ENCODE results near the gene RHBDD1. TPM values are rescaled to one million over a fixed set of nuclear protein-coding genes. Genes with fewer than 3 reads are reported as not detected.

The RHBDD1 gene
- total and polyA plus RNA-seq, 5 donors: 9.3 to 47.3 (median 40.9) TPM

DNA sequence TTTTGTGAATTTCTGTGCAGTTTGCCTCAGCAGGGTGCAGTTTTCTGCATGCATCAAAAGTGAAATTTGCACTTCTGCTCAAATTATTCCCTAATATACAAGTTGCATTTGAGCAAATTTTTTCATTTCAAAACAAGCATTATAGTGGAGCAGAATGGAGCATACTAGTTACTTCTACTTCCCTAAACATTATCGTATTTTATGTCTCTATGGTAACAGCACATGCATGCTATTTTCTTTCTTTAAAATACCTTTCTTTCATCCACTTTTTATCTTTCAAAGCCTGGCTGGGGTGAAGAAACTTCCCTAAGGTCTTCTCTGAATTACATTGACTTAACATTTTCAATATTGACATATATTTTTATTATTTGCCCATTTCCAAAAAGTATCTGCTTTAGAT, 11.2 kb downstream of the RHBDD1 start:
- no peak overlapping the region for H3K4me3 ChIP-seq (ENCODE audit: low read length)

DNA sequence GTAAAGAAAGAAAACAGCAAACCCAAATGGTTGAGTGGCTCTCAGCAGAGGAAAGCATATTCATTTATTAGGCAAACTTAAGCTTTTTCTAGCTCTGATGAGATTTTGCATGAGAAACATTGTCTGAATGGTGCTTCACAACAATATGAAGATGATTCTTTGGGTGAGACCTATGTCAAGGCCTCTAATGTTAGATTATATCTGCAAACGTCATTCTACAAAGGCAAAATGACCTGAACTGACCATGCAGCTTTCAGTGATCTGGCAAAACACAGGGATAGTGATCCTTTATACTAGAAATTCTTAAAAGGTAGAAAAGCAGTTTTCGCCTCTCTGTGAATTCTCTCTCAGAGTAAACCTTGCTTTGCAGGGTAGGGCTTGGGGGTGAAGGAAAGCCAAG, 11.7 kb downstream of the RHBDD1 start:
- no peak for ATAC-seq
- H3K4me1 ChIP-seq (ENCODE audit: control insufficient read depth, insufficient read depth, low read length): no peaks in the 10 kb centered on the region
- intact Hi-C loops (cut with DNase I): loop anchor here in 1 of 4 donors (10.0 kb wide), 1 partner anchor 117 kb away; no protein-coding TSS in a partner anchor
- no peak overlapping the region for H3K4me3 ChIP-seq (ENCODE audit: low read length)
- H3K27ac ChIP-seq (ENCODE audit: low read length): no peak overlapping the region
- H3K27me3 ChIP-seq (ENCODE audit: control insufficient read depth, insufficient read depth): no peaks in the 10 kb centered on the region
- WGBS: 82% methylated on average over 2 of the region's 2 CpGs
- no peaks in the 10 kb centered on the region for H3K9me3 ChIP-seq (ENCODE audit: control insufficient read depth, low read length)
- DNase-seq: no peak

More for the DNA sequence above, 11.2 kb downstream of the RHBDD1 start:
- Histone ChIP-seq H3K4me1 (ENCODE audit: control insufficient read depth, insufficient read depth, low read length) (no peaks in the 10 kb centered on the region), H3K9me3 (ENCODE audit: control insufficient read depth, low read length) (no peaks in the 10 kb centered on the region), H3K27me3 (ENCODE audit: control insufficient read depth, insufficient read depth) (no peaks in the 10 kb centered on the region), H3K27ac (ENCODE audit: low read length) (no peak overlapping the region)
- intact Hi-C loops (cut with DNase I): loop anchor here in 1 of 4 donors (10.0 kb wide), 1 partner anchor 118 kb away; no protein-coding TSS in a partner anchor
- WGBS: 85% methylated on average over 1 of the region's 1 CpG
- DNase-seq: no peak
- ATAC-seq: no peak

GRCh38 chr2:226849349-226849748, 13.5 kb downstream of the RHBDD1 start:
- ATAC-seq (no peak), DNase-seq (no peak)
- no peaks in the 10 kb centered on the region for H3K4me1 ChIP-seq (ENCODE audit: control insufficient read depth, insufficient read depth, low read length)
- H3K4me3 ChIP-seq (ENCODE audit: low read length): no peak overlapping the region
- 80% methylated on average over 2 of the region's 2 CpGs for WGBS
- intact Hi-C loops (cut with DNase I): loop anchor here in 1 of 4 donors (10.0 kb wide), 1 partner anchor 115 kb away; no protein-coding TSS in a partner anchor
- H3K9me3 ChIP-seq (ENCODE audit: control insufficient read depth, low read length): no peaks in the 10 kb centered on the region
- H3K27me3 ChIP-seq (ENCODE audit: control insufficient read depth, insufficient read depth): no peaks in the 10 kb centered on the region
- no peak overlapping the region for H3K27ac ChIP-seq (ENCODE audit: low read length)

- no peak overlapping the region for H3K4me3 ChIP-seq (ENCODE audit: low read length)
- DNase-seq (no peak), ATAC-seq (no peak)
- H3K9me3 ChIP-seq (ENCODE audit: control insufficient read depth, low read length): no peaks in the 10 kb centered on the region
- WGBS: 91% methylated on average over 5 of the region's 5 CpGs
- H3K27ac ChIP-seq (ENCODE audit: low read length): no peak overlapping the region
- H3K4me1 ChIP-seq (ENCODE audit: control insufficient read depth, insufficient read depth, low read length): no peaks in the 10 kb centered on the region
- intact Hi-C loops (cut with DNase I): no loop called here
- no peaks in the 10 kb centered on the region for H3K27me3 ChIP-seq (ENCODE audit: control insufficient read depth, insufficient read depth)
Observed at GRCh38 chr2:226850024-226850423, 14.2 kb downstream of the RHBDD1 start.

DNA sequence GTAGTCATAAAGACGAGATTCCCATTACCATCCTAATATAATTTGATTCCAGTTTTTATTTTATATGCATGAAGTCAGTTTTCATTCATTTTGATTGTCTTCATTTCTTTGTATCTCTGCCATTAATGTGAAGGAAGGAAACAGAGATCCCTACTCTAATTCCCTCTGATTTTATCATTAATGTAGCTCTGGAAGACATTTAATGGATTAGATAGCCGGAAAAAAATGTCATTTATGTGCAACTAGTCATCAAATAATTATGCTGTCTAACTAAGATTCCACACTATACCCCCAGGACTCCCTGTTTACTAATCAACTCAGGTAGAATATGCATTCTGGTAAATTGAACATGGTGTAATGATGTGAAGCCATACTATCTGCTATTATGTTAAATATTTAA, 19.9 kb downstream of the RHBDD1 start:
- Histone ChIP-seq H3K9me3 (ENCODE audit: control insufficient read depth, low read length) (no peaks in the 10 kb centered on the region), H3K27ac (ENCODE audit: low read length) (no peak overlapping the region), H3K4me1 (ENCODE audit: control insufficient read depth, insufficient read depth, low read length) (no peaks in the 10 kb centered on the region), H3K27me3 (ENCODE audit: control insufficient read depth, insufficient read depth) (no peaks in the 10 kb centered on the region), H3K4me3 (ENCODE audit: low read length) (no peak overlapping the region)
- 79% methylated on average over 2 of the region's 2 CpGs for WGBS
- ATAC-seq (no peak), DNase-seq (no peak)
- intact Hi-C loops (cut with DNase I): no loop called here

- ATAC-seq (no peak), DNase-seq (no peak)
- Histone ChIP-seq H3K9me3 (ENCODE audit: control insufficient read depth, low read length) (no peaks in the 10 kb centered on the region), H3K27ac (ENCODE audit: low read length) (no peak overlapping the region), H3K4me1 (ENCODE audit: control insufficient read depth, insufficient read depth, low read length) (no peaks in the 10 kb centered on the region), H3K4me3 (ENCODE audit: low read length) (no peak overlapping the region), H3K27me3 (ENCODE audit: control insufficient read depth, insufficient read depth) (no peaks in the 10 kb centered on the region)
- intact Hi-C loops (cut with DNase I): no loop called here
Observed at GRCh38 chr2:226860087-226860486, 24.2 kb downstream of the RHBDD1 start.

DNA sequence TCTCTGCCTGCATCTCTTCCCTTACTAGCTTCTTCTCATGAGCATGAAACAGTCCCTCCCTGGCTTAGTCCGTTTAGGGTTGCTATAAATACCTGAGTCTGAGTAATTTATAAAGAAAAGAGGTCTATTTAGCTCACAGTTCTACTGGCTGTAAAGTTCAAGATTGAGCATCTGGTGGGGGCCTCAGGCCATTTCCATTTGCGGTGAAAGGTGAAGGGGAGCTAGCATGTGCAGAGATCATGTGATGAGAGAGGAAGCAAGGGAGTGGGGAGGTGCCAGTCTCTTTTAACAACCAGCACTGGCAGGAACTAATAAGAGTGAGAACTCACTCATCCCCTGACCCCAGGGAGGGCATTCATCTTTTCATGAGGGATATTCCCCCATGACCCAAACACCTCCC, 26.8 kb downstream of the RHBDD1 start:
- H3K27ac ChIP-seq (ENCODE audit: low read length): no peak overlapping the region
- H3K4me1 ChIP-seq (ENCODE audit: control insufficient read depth, insufficient read depth, low read length): no peaks in the 10 kb centered on the region
- ATAC-seq (no peak), DNase-seq (no peak)
- intact Hi-C loops (cut with DNase I): no loop called here
- 72% methylated on average over 2 of the region's 2 CpGs for WGBS
- H3K27me3 ChIP-seq (ENCODE audit: control insufficient read depth, insufficient read depth): no peaks in the 10 kb centered on the region
- H3K9me3 ChIP-seq (ENCODE audit: control insufficient read depth, low read length): no peaks in the 10 kb centered on the region
- no peak overlapping the region for H3K4me3 ChIP-seq (ENCODE audit: low read length)

DNA sequence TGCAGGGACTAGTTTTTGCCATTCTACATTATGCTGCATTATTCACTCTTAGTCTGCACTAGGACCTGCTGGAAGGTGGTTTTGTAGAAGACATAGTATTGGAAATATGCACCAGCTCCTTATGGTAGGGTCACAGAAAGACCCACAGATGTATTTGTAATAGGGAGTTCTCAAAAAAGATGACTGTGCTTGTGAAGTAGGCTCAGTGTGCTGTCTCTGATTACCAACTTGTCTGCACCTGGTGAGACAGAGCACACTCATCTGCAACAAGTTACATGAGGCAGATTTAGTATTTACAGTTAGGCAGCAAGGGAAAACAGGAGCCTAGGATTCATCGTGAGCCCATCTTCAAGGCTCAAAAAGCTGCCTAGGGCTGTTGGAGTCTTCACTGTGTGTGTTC, 29.4 kb downstream of the RHBDD1 start:
- WGBS: 89% methylated on average over 1 of the region's 1 CpG
- no peak overlapping the region for H3K27ac ChIP-seq (ENCODE audit: low read length)
- intact Hi-C loops (cut with DNase I): no loop called here
- DNase-seq (no peak), ATAC-seq (no peak)
- no peaks in the 10 kb centered on the region for H3K27me3 ChIP-seq (ENCODE audit: control insufficient read depth, insufficient read depth)
- H3K4me1 ChIP-seq (ENCODE audit: control insufficient read depth, insufficient read depth, low read length): no peaks in the 10 kb centered on the region
- H3K4me3 ChIP-seq (ENCODE audit: low read length): no peak overlapping the region
- no peaks in the 10 kb centered on the region for H3K9me3 ChIP-seq (ENCODE audit: control insufficient read depth, low read length)

DNA sequence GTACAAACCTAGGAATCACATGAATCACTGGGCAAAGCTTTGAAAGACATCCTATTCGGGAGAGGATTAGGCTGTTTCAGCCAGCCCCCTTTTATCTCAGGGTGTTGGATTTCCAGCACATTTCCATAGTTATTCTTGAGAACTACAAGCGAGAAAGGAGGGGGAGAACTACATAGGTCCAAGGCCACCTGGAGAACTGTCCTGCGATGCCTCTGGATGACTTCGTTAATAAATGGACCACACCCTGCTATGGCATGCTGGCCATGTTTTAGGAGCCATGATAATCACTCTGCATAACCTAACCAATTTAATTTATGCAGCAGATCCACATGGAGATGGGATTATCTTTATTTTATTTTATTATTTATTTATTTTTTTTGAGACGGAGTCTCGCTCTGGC, 29.9 kb downstream of the RHBDD1 start:
- no peak for DNase-seq
- no peak for ATAC-seq
- H3K4me1 ChIP-seq (ENCODE audit: control insufficient read depth, insufficient read depth, low read length): no peaks in the 10 kb centered on the region
- WGBS: 93% methylated on average over 6 of the region's 6 CpGs
- no peak overlapping the region for H3K27ac ChIP-seq (ENCODE audit: low read length)
- intact Hi-C loops (cut with DNase I): no loop called here
- no peak overlapping the region for H3K4me3 ChIP-seq (ENCODE audit: low read length)
- H3K9me3 ChIP-seq (ENCODE audit: control insufficient read depth, low read length): no peaks in the 10 kb centered on the region
- no peaks in the 10 kb centered on the region for H3K27me3 ChIP-seq (ENCODE audit: control insufficient read depth, insufficient read depth)

DNA sequence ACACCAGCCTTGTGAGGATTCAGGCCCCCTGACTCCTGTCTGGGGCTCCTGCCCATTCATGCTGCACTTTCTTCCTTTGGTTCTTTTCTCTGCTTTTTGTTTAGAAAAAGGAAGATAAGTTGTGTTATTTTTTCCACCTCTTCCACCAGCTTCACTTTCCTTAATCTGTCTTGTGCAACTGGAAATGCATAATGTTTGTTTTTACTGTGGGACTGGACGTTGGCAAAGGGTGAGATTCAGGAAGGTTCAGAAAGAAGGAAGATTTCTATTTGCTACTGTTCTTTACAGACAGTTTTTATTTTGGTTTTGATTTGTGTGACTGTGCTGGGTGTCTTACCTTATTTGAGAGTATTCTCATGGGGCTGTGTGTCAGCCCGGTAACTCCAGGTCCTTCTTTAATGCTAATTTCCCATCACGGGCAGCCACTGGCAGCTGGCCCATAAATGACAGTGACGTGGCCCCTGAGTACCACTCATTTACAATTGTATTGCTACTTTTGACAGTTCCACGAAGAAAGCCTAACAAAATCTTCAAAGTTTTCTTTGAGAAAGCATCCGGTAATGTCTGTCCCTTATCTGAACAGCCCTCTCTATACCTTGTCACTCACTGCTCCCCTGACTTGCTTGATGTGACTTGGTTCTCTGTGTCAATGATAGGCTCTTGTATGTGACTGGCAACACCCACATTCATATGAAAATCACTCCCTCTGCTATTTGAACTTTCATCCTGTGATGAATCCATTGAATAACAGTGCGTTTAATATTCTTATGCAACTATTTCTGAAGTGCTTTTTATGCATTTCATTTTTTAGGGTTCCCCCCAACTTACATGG, 32.7 kb downstream of the RHBDD1 start:
- H3K4me3 ChIP-seq (ENCODE audit: low read length): no peak overlapping the region
- H3K27me3 ChIP-seq (ENCODE audit: control insufficient read depth, insufficient read depth): no peaks in the 10 kb centered on the region
- no peaks in the 10 kb centered on the region for H3K9me3 ChIP-seq (ENCODE audit: control insufficient read depth, low read length)
- ATAC-seq: no peak
- DNase-seq: no peak
- no peak overlapping the region for H3K27ac ChIP-seq (ENCODE audit: low read length)
- intact Hi-C loops (cut with DNase I): no loop called here
- WGBS: 66% methylated on average over 7 of the region's 7 CpGs
- H3K4me1 ChIP-seq (ENCODE audit: control insufficient read depth, insufficient read depth, low read length): no peaks in the 10 kb centered on the region

- no peak overlapping the region for H3K27ac ChIP-seq (ENCODE audit: low read length)
- intact Hi-C loops (cut with DNase I): no loop called here
- H3K4me1 ChIP-seq (ENCODE audit: control insufficient read depth, insufficient read depth, low read length): no peaks in the 10 kb centered on the region
- H3K4me3 ChIP-seq (ENCODE audit: low read length): no peak overlapping the region
- H3K27me3 ChIP-seq (ENCODE audit: control insufficient read depth, insufficient read depth): no peaks in the 10 kb centered on the region
- WGBS: 76% methylated on average over 5 of the region's 5 CpGs
- no peak for ATAC-seq
- DNase-seq: no peak
- no peaks in the 10 kb centered on the region for H3K9me3 ChIP-seq (ENCODE audit: control insufficient read depth, low read length)
Observed at GRCh38 chr2:226869371-226869770, 33.5 kb downstream of the RHBDD1 start.
